HS-27A (cell line): ENCODE data around the gene HSPA1A.

Source experiments
- DNase-seq: peaks from one replicate; pipeline ENCODE4 v3.0.0-alpha.2; 2012; ENCODE audit warnings: low read depth, missing footprints

HSPA1A gene

GRCh38 chr6:31815025-31815838 is at the start of gene HSPA1A, which contains the start of gene HSPA1L:
Gene HSPA1A, plus strand, starts transcription at chr6:31815543. Its CDS starts 214 bp downstream, at chr6:31815757.
Gene HSPA1L, minus strand, starts transcription at chr6:31815283. Its CDS starts 3,311 bp downstream, at chr6:31811972.
- DNase-seq: no peak

- no peak for DNase-seq
Observed at GRCh38 chr6:31765559-31765909, 49.8 kb upstream of the HSPA1A start.

GRCh38 chr6:31765910-31766794 is 49.2 kb upstream of the HSPA1A start:
- no peak for DNase-seq

- no peak for DNase-seq
Observed at GRCh38 chr6:31767096-31767645, 48.2 kb upstream of the HSPA1A start.

GRCh38 chr6:31768363-31769257 is 46.7 kb upstream of the HSPA1A start:
- no peak for DNase-seq

GRCh38 chr6:31769684-31770371 is 45.5 kb upstream of the HSPA1A start:
- DNase-seq: no peak

- DNase-seq: no peak
Observed at GRCh38 chr6:31770860-31771259, 44.5 kb upstream of the HSPA1A start.

GRCh38 chr6:31771992-31772358 is 43.4 kb upstream of the HSPA1A start:
- DNase-seq: no peak

GRCh38 chr6:31775184-31775583 is 40.2 kb upstream of the HSPA1A start:
- no peak for DNase-seq

- DNase-seq: no peak
Observed at GRCh38 chr6:31775633-31776484, 39.5 kb upstream of the HSPA1A start.

GRCh38 chr6:31776485-31776988 is 38.8 kb upstream of the HSPA1A start:
- no peak for DNase-seq

GRCh38 chr6:31776989-31777666 is 38.2 kb upstream of the HSPA1A start, which contains the start of gene VWA7:
Gene VWA7, minus strand, starts transcription at chr6:31777328. Its CDS starts 549 bp downstream, at chr6:31776779.
- no peak for DNase-seq

- no peak for DNase-seq
Observed at GRCh38 chr6:31777667-31778050, 37.7 kb upstream of the HSPA1A start.

GRCh38 chr6:31778193-31778592 is 37.1 kb upstream of the HSPA1A start:
- DNase-seq: no peak

GRCh38 chr6:31778999-31779885 is 36.1 kb upstream of the HSPA1A start:
- no peak for DNase-seq

- no peak for DNase-seq
Observed at GRCh38 chr6:31779908-31780307, 35.4 kb upstream of the HSPA1A start.

- DNase-seq: no peak
Observed at GRCh38 chr6:31780507-31781243, 34.7 kb upstream of the HSPA1A start.
